ENCODE data around the gene BRAP.

GRCh38 chr12:111626230-111626629 is 59.5 kb downstream of the BRAP start:
- TF ChIP-seq POLR2A (IDR thresholded peaks at IDR 0.05) (no peak), CTCF (IDR thresholded peaks at IDR 0.05) (no peak)

All from Peyer's patch (tissue), 4 donors.